NCI-H524 treated with DMSO at 0.1 percent for 48 hours (cell line): ENCODE measurements around the gene B3GALNT1.
"Not testable (repeated sequence)": the region's sequence is repeated elsewhere in the genome, so short reads cannot be mapped to it uniquely, and the experiment has no call there.

Experiments
- DNase-seq: peaks from one replicate; lab custom pipeline; 2025; lab: John Stamatoyannopoulos, UW

Gene B3GALNT1

DNA sequence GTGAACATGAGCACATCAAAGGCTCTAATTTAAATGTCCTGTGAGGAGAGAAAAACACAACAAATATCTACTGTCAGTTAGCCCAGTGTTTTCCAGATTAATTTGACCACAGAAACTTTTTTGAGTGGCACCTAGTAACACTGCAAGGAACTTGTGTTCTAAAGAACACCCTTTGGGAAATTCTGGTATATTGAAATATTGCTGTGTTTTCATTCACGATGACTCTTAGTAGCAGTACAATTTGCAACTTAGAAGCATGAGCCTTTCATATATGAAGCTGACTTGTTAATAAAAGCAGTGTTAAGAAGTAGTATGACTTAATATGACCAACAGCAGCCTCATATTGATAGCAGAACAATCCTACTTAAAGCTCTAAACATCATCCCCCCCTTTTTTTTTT is 32.0 kb downstream of the B3GALNT1 start:
- no peak for DNase-seq

DNA sequence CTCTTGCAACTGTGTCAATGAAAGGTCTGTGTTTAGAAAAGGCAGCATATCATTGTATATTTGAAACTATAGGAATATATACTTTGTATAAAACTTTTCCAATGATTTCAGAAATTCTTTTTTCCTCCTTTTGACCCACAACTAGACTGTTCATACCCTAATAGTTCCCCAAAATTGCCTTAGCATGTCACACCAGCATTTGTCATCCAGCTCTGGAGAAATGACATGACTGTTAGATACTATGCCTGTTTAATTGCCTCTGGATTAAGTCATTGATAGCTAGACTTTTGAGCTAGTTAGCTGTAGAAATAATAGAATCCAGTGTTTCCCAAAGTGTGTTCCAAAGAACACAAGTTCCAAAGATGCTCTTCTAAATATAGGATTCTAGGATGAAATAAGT is 32.4 kb downstream of the B3GALNT1 start:
- no peak for DNase-seq

DNA sequence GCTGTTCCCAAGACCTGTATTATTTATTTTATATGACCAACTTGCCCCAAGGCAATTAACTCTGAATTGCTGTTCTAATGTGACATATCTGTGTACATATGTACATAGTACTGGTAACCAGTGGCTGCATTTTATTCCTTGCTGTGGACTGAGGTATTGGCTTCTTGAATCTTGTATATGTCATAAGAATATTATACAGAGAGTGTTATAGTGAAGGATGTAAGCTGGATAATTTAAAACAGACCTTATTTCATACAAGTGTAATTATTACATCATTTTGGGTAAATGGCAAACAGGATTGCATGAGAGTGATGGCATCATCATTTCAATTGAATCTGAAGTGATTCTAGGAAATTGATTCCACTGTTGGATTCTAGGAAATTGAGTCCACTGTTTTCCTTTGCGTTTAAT is 32.9 kb downstream of the B3GALNT1 start:
- no peak for DNase-seq

GRCh38 chr3:161070980-161071663 is 34.0 kb downstream of the B3GALNT1 start:
- no peak for DNase-seq

DNA sequence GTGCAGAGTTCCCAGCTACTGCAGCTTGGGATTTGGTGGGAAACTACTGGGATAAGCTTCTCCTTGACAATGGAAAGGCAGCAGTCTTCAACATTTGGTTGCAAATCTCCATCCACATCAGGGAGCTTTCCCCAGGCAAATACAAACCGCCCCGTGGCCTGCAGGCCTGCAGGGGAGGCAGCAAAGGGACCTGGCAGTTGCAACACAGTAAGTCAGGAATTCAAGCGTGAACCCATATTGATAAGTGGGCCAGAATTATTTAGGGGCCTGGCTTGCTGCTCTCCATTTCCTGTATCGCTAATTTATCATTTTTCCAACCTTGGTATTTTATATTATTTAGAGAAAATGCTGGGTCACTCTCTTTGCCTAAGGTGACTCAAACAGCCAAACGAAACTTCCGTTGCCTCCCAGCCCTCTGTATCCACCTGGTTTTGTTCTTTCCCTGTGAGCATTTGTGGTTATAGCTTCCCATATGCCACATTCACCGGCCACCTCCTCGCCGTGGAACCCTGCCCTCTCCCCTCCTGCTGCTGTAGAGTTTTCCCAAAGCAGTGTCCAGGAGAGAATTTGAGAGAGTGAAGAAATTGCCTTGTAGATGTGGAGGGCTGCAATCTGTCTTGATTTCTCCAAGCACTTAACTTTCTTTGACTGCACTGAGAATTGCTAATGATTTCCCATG is 34.8 kb downstream of the B3GALNT1 start:
- DNase-seq: no peak

DNA sequence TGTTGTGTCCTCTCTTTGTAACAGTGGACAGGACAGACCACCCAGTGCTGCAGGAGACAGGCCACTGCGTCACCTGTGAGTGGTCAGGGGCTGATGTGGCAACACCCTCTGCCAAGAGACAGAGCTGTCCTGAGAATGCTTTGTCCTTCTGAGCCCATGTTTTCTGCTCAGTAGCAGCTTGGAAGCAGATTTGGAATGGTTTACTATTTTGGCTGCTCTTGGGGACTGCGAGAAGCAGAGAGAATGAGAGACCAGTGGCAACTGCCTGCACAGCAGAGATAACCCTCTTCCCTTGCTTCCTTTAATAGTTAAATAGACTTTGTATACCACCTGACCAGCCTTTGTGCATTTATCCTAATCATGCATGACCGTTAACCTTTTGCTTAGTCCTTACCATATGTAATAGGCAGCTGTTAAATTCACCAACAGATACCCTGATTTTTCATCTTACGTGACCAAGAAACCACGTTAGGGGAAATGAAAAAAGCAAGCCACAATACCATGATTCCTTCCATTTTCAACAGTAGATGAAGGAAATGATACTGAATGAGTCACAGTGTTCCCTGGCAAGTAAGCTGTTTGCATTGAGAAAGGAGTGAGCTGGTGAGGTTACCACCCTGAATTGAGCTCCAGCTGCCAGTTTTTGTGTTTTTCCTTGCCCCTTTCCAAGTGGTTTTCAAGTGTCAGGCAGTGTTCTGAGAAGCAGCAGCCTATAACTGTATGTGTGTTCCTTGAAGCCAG is 35.5 kb downstream of the B3GALNT1 start:
- peak; percentile 10 for DNase-seq

GRCh38 chr3:161067335-161067734 is 37.8 kb downstream of the B3GALNT1 start:
- DNase-seq: no peak

DNA sequence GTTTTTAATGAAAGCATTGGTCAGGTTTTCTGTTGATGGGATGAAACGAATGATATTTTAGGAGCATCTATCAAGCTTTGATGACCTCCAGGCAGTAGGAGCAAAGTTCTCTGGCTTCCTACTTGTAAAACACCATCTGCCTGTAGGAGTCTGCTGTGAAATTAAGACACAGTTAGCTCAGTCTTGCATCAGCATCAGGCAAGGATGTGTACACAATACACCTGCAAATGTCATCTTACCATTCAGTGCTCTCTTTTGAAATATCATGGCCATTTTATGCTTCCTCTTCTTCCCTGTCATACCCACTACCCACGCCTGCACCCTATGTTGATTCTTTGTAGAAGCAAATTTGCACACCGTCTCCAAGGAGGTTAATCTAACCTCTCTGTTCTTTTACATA is 38.2 kb downstream of the B3GALNT1 start:
- DNase-seq: no peak

DNA sequence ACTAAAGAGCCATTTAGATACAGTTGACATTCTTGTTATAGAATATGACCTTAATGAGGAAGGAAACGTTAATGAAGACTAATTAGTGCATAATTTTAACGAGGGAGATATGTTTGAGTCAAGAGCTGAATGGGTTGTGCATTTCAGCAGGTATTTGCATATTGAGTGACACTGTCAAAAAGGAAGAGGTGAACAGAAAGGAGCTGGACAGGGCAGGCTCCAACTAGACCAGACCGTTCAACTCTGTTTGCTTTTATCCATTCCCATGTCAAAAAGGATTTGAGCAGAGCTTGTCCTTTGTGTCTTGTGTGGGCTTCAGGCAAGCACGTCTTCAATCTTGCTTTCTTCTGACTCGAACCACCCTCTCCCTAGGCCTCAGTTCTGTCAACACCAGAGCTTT is 40.7 kb downstream of the B3GALNT1 start:
- DNase-seq: no peak

DNA sequence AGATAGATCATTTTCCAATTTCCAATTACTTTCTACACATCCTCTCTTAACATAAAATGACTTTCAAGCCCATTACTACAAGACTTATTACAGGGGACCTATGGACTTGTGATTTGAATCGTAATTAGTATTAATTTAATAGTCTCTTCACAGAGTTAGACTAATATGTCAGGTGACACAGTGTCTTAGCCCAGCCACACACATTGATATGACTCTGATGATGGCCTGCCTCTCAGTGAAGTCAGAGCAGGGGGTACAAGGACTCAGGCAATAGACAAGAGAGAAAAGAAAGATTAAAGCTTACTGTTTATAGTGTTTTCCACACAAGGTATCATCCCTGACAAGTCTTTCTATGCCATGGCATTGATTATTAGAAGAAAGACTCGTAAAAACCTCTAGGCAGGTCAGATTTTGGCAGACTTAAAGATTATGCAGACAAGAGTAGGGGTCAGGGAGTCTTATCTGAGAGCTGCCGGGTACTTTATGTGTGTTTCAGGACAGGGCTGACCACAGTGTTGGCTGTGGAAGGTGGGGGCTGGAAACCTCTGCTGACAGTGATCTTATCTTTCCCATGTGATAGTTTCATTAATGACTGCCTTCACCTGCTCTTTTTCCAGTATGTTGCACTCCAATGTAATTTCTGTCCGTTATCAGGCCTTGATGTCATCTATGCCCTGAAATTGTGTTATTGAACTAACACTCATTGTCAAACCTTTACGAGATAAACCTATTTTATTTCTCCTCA is 50.1 kb downstream of the B3GALNT1 start:
- DNase-seq: no peak

DNA sequence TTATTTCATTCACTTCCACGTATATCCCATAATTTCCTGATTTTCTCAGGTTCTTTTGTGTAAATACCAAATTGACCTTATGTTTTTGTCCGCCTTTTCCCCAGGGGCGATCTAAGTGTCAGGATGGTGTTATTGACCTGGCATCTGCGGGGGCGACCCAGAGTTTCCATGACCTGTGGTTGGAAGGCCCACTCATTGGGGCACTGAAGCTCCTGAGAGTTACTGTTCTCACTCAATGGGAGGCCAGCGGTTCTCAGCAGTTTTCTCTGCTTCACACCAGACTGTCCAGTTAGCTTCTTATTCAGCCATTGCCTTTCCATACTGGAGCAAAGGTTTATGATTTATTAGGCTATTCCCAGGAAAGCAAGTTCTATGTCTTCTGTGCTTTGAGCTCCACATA is 53.3 kb downstream of the B3GALNT1 start:
- DNase-seq: no peak

GRCh38 chr3:161050935-161051334 is 54.2 kb downstream of the B3GALNT1 start:
- no peak for DNase-seq

- DNase-seq: no peak
Observed at GRCh38 chr3:161049683-161050248, 55.4 kb downstream of the B3GALNT1 start.

DNA sequence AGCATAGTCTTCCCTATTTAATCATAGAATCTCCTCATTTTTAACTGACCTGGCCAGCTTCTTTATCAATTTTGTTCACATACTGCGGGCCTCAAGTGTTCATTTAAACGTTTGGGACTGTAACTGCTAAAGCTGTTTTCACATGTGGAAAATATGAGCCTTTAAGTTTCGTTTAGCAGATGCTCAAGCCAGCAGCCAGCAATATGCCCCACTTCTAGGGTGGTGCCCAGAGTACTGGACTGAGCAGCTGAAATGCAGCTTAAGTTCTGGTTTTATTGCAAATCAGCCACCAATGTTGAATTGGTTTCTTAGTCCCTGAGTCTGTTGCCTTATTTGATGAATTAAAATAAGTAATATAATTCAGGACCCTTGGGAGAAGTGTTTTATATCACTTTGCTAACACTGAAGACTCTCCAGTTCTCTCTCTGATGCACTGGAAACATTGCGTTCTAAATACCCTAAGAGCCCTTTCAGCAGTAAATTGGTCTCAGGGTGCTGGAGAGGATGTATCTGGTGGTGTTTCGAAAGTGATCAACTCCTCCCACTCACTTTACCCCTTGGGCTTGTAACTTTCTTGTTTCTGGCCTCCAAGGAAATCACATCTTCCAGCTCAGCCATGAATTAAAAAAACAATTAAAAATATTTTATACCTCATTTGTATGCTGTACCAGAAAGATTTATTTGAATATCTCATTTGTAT is 61.7 kb downstream of the B3GALNT1 start:
- no peak for DNase-seq

GRCh38 chr3:161042023-161042501 is 63.1 kb downstream of the B3GALNT1 start:
- DNase-seq: no peak

DNA sequence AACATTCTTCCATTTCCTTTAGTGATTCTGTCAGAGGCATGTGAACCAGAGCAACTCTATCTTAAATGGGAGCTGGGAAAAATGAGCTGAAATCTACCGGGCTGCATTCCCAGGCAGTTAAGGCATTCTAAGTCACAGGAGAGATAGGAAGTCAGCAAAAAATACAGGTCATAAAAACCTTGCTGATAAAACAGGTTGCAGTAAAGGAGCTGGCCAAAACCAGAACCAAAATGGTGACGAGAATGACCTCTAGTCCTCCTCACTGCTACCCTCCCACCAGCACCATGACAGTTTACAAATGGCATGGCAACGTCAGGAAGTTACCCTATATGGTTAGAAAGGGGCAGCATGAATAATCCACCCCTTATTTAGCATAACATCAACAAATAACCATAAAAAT is 66.4 kb downstream of the B3GALNT1 start:
- DNase-seq: no peak

GRCh38 chr3:161035711-161036110 is 69.4 kb downstream of the B3GALNT1 start:
- DNase-seq: no peak

DNA sequence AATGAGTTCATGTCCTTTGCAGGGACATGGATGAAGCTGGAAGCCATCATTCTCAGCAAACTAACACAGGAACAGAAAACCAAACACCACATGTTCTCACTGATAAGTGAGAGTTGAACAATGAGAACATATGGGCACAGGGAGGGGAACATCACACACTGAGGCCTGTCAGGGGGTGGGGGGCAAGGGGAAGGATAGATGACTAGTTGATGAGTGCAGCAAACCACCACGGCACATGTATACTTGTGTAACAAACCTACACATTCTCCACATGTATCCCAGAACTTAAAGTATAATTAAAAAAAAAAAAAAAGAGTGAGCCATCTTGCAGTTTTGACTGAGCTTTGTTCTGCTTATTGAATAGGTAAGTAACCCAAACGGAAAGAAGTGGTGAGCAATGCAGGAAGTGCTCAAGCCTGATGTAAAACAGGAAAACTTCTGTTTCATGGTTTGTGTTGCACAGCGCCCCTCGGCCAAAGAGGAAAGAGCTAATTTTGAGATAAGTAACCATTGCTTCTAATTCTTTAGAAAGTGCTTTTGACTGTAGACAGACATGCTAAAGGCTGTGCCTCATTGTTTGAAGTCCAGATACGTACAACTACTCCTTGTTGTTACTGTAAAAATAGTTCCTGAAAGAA is 70.1 kb downstream of the B3GALNT1 start:
- DNase-seq: not testable (repeated sequence)
